ENCODE measurements around the gene PGAP2. TPM values are rescaled to one million over a fixed set of nuclear protein-coding genes. Genes with fewer than 3 reads are reported as not detected.
"Not testable (repeated sequence)": the region's sequence is repeated elsewhere in the genome, so short reads cannot be mapped to it uniquely, and the experiment has no call there.

Gene PGAP2
- total and polyA plus RNA-seq, 2 donors (not counting 1 experiment from before 2014, with no cell fraction given) = 20.5 to 47.1 TPM

GRCh38 chr11:3810951-3811350, 2.6 kb downstream of the PGAP2 start:
- peaks cover 11% of the 10 kb centered on the region for H3K4me1 Mint-ChIP-seq
- CTCF ChIA-PET = interaction anchor here (0.8 to 8.7 kb wide), 7 partner anchors 10 to 262 kb away, joined by 3 to 85 read pairs (median 5); partner anchors contain the start of genes RHOG and STIM1
- H3K4me2 ChIP-seq (replicated peaks; ENCODE audit: low read depth, low read length, poor library complexity, severe bottlenecking) = no peak overlapping the region
- H3K4me3 Mint-ChIP-seq = no peak overlapping the region
- H3K27ac Mint-ChIP-seq = no peak overlapping the region
- no peak overlapping the region for H3K27ac ChIP-seq (ENCODE audit: low read length in 2 of 2)
- POLR2A ChIA-PET = no interaction called here
- no peak overlapping the region for H3K4me3 ChIP-seq (ENCODE audit: control extremely low read depth in 1 of 5, extremely low read depth in 1 of 5, insufficient read depth in 1 of 5, low read depth in 2 of 5, low read length in 4 of 5)
- H3K27me3 ChIP-seq (replicated peaks in 1 of 4; ENCODE audit: control extremely low read depth in 1 of 4, control insufficient read depth in 3 of 4, insufficient read depth in 4 of 4, low read length in 3 of 4) = no peaks in the 10 kb centered on the region
- intact Hi-C loops (cut with micrococcal nuclease) = no loop called here
- no peaks in the 10 kb centered on the region for H3K9me3 Mint-ChIP-seq (ENCODE audit: insufficient read depth)
- H3K4me1 ChIP-seq (ENCODE audit: control insufficient read depth in 2 of 2, insufficient read depth in 2 of 2, low read length in 2 of 2) = peaks cover 6 to 17% of the 10 kb centered on the region in 2 donors
- H2AFZ ChIP-seq (ENCODE audit: insufficient read depth, low read depth, low read length, poor library complexity, severe bottlenecking) = no peak overlapping the region
- no peak overlapping the region for H3K9ac ChIP-seq (ENCODE audit: low read length)
- WGBS (ENCODE audit: insufficient coverage) = 90% methylated on average over 2 of the region's 4 CpGs
- no peaks in the 10 kb centered on the region for H4K20me1 ChIP-seq (ENCODE audit: control insufficient read depth, insufficient read depth, low read length, poor library complexity, severe bottlenecking)
- DNase-seq = no peak
- no peaks in the 10 kb centered on the region for H3K27me3 Mint-ChIP-seq
- H3K79me2 ChIP-seq (ENCODE audit: control insufficient read depth, insufficient read depth, low read length) = peaks cover 9% of the 10 kb centered on the region
- no peaks in the 10 kb centered on the region for H3K36me3 ChIP-seq (replicated peaks in 1 of 2; ENCODE audit: control extremely low read depth in 1 of 2, control insufficient read depth in 1 of 2, extremely low read depth in 1 of 2, insufficient read depth in 2 of 2, low read length in 1 of 2)
- no peak for ATAC-seq (ENCODE audit: low read depth)
- TF ChIP-seq CTCF (IDR thresholded peaks at IDR 0.05) (no peak), EZH2 (IDR thresholded peaks at IDR 0.05; ENCODE audit: borderline replicate concordance, insufficient read depth, low read depth, low read length, poor library complexity, severe bottlenecking) (no peak)
- no peaks in the 10 kb centered on the region for H3K9me3 ChIP-seq (ENCODE audit: control extremely low read depth in 1 of 3, control insufficient read depth in 2 of 3, insufficient read depth in 1 of 3, low read length in 2 of 3)

DNA sequence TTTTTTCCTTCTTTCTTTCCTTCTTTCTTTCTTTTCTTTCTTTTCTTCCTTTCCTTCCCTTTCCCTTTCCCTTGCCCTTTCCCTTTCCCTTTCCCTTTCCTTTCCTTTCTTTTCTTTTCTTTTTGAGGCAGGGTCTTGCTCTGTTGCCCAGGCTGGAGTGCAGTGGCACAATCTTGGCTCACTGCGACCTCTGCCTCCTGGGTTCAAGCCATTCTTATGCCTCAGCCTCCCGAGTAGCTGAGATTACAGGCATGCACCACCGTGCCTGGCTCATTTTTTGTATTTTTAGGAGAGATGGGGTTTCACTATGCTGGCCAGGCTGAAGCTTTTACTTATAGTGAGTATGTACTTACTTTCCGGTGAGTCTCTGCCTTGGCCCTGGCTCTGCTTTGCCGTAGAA, 6.5 kb downstream of the PGAP2 start:
- intact Hi-C loops (cut with micrococcal nuclease); H3K27me3 Mint-ChIP-seq; H3K27ac ChIP-seq (ENCODE audit: low read length in 2 of 2); H3K9ac ChIP-seq (ENCODE audit: low read length); H3K4me2 ChIP-seq (replicated peaks; ENCODE audit: low read depth, low read length, poor library complexity, severe bottlenecking); DNase-seq; POLR2A ChIA-PET; H3K4me3 ChIP-seq (ENCODE audit: control extremely low read depth in 1 of 5, extremely low read depth in 1 of 5, insufficient read depth in 1 of 5, low read depth in 2 of 5, low read length in 4 of 5); H3K36me3 ChIP-seq (replicated peaks in 1 of 2; ENCODE audit: control extremely low read depth in 1 of 2, control insufficient read depth in 1 of 2, extremely low read depth in 1 of 2, insufficient read depth in 2 of 2, low read length in 1 of 2); H3K9me3 ChIP-seq (ENCODE audit: control extremely low read depth in 1 of 3, control insufficient read depth in 2 of 3, insufficient read depth in 1 of 3, low read length in 2 of 3); H2AFZ ChIP-seq (ENCODE audit: insufficient read depth, low read depth, low read length, poor library complexity, severe bottlenecking); ATAC-seq (ENCODE audit: low read depth); H3K27me3 ChIP-seq (replicated peaks in 1 of 4; ENCODE audit: control extremely low read depth in 1 of 4, control insufficient read depth in 3 of 4, insufficient read depth in 4 of 4, low read length in 3 of 4); H3K27ac Mint-ChIP-seq; H3K4me1 Mint-ChIP-seq; H3K79me2 ChIP-seq (ENCODE audit: control insufficient read depth, insufficient read depth, low read length); H4K20me1 ChIP-seq (ENCODE audit: control insufficient read depth, insufficient read depth, low read length, poor library complexity, severe bottlenecking); H3K4me3 Mint-ChIP-seq; H3K9me3 Mint-ChIP-seq (ENCODE audit: insufficient read depth); H3K4me1 ChIP-seq (ENCODE audit: control insufficient read depth in 2 of 2, insufficient read depth in 2 of 2, low read length in 2 of 2): not testable (repeated sequence)
- CTCF ChIA-PET = interaction anchor here (0.7 to 1.3 kb wide), 4 partner anchors 8 to 259 kb away, joined by 3 to 7 read pairs (median 4); no protein-coding TSS in a partner anchor
- WGBS (ENCODE audit: insufficient coverage) = 100% methylated on average over 2 of the region's 5 CpGs

Data from B cell (primary cell).